Gastroesophageal sphincter (tissue), 3 donors: ENCODE data around the gene IER3.

Source experiments
- CTCF ChIP-seq, 4 experiments: fragments of 200-600 bp in 2 of 4; fragments of 450-650 bp in 2 of 4; sonication (generic) in 1 of 4; IDR thresholded peaks; one replicate each; pipeline ENCODE4 v1.5.1; 2017 to 2019; ENCODE audit warnings: antibody characterized with exemption in 4 of 4, mild to moderate bottlenecking in 2 of 4, moderate library complexity in 2 of 4
- POLR2A ChIP-seq, 2 donors: fragments of 450-650 bp; IDR thresholded peaks; one replicate each; pipeline ENCODE4 v1.6.1; 2017; ENCODE audit warnings: antibody characterized with exemption in 2 of 2, mild to moderate bottlenecking in 2 of 2, moderate library complexity in 1 of 2

- TF ChIP-seq CTCF (IDR thresholded peaks at IDR 0.05) (no peak), POLR2A (IDR thresholded peaks at IDR 0.05) (no peak)
These were observed 25.6 kb upstream of the IER3 start for GRCh38 chr6:30769853-30770524.
